ENCODE measurements around the gene SLC47A2. TPM values are rescaled to one million over a fixed set of nuclear protein-coding genes. Genes with fewer than 3 reads are reported as not detected.

Gene SLC47A2
- total and polyA plus RNA-seq, 2 experiments from 2014 or later: not detected

DNA sequence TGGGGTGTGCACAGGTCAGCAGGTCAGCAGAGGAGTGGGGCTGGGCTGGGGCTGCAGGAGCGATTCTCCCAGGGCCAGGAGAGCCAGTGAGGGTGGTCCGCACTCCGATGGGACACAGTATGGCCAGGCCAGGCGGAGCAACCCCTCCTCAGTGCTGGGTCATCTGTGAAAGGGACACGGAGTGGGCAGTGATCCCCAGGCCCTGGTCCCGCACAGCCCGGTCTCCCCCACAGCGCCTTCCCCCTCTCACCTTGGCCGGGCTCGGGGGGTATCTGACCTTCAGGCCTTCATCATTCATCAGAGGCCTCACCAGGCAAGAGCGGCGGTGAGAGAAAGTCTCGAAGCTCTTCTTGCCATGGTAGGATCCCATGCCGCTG lies 21.7 kb upstream of the SLC47A2 start:
- no peaks in the 10 kb centered on the region for H3K9me2 ChIP-seq (ENCODE audit: insufficient read depth)
- no peak overlapping the region for H3K4me3 ChIP-seq
- no peaks in the 10 kb centered on the region for H3F3A ChIP-seq (ENCODE audit: insufficient read depth)
- H3K4me1 ChIP-seq (ENCODE audit: insufficient read depth): no peaks in the 10 kb centered on the region
- peaks cover 4% of the 10 kb centered on the region; the same call in 1 of the 2 replicates for H3K27me3 ChIP-seq (replicated peaks; ENCODE audit: insufficient read depth)
- TF ChIP-seq EZH2phosphoT487 (IDR thresholded peaks at IDR 0.05; ENCODE audit: insufficient read depth, low read depth) (no peak), EZH2 (IDR thresholded peaks at IDR 0.05; ENCODE audit: insufficient read depth, poor library complexity, severe bottlenecking) (no peak)
- no peak for DNase-seq
- no peak overlapping the region for H3K27ac ChIP-seq
- no peaks in the 10 kb centered on the region for H3K36me3 ChIP-seq (ENCODE audit: low read depth)
- no peaks in the 10 kb centered on the region for H4K20me1 ChIP-seq (ENCODE audit: insufficient read depth)
- in situ Hi-C loops (cut with MboI): no loop called here
- H3K79me2 ChIP-seq (ENCODE audit: insufficient read depth): no peaks in the 10 kb centered on the region
- H2AFZ ChIP-seq: no peak overlapping the region
- no peak overlapping the region for H3K9ac ChIP-seq
- no peaks in the 10 kb centered on the region for H3K9me3 ChIP-seq (ENCODE audit: low read depth)
- WGBS, 2 experiments (ENCODE audit: low coverage in 1 of 2, low lambda C conversion rate in 2 of 2, missing lambda C conversion rate in 2 of 2): 88 to 92% methylated on average over 9 to 14 of the region's 14 CpGs
- no peak overlapping the region for H3K4me2 ChIP-seq (ENCODE audit: unreplicated experiment)

DNA sequence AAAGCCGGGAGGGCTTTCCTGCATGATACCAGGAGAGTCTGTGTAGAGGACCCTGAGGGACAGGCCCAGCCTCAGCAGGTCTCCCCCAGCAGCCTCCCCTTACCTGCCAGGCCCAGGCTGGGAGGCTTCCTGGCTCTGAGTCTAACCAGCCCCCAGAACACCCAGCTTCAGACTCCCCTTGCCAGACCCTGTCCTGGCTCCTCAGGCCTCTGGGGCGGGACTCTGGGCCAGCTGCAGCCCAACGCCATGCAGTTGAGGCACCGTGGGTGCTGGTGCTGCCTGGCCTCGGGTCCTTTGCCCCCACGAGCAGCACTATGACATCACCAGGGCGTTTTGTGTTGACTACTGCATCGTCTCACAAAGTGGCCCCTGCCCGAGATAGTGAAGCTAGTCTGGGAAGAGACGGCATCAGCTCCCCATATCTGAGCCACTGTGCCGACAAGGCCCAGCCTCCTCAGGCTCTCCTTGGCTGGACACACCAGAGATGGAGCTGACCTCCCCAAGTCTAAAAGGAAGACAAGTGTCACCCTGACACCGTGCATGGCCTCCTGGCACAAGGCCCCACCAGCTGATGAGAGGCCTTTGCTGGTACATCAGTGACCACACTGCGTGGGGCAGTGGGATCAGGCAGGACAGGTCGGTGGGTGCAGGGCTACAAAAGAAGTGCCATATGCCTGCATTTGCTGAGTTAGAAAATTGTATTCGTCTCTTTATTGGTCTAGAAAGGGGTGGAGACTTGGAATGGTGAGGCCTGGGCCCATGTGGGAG lies 21.1 kb upstream of the SLC47A2 start:
- no peaks in the 10 kb centered on the region for H3K4me1 ChIP-seq (ENCODE audit: insufficient read depth)
- no peaks in the 10 kb centered on the region for H4K20me1 ChIP-seq (ENCODE audit: insufficient read depth)
- in situ Hi-C loops (cut with MboI): no loop called here
- no peak overlapping the region for H3K27ac ChIP-seq
- no peaks in the 10 kb centered on the region for H3K9me3 ChIP-seq (ENCODE audit: low read depth)
- H3K79me2 ChIP-seq (ENCODE audit: insufficient read depth): no peaks in the 10 kb centered on the region
- no peaks in the 10 kb centered on the region for H3F3A ChIP-seq (ENCODE audit: insufficient read depth)
- H3K9me2 ChIP-seq (ENCODE audit: insufficient read depth): no peaks in the 10 kb centered on the region
- H3K36me3 ChIP-seq (ENCODE audit: low read depth): no peaks in the 10 kb centered on the region
- peaks cover 4% of the 10 kb centered on the region; the same call in 1 of the 2 replicates for H3K27me3 ChIP-seq (replicated peaks; ENCODE audit: insufficient read depth)
- no peak for TF ChIP-seq EZH2 (IDR thresholded peaks at IDR 0.05; ENCODE audit: insufficient read depth, poor library complexity, severe bottlenecking)
- no peak for DNase-seq
- H3K9ac ChIP-seq: no peak overlapping the region
- H2AFZ ChIP-seq: no peak overlapping the region
- 64 to 67% methylated on average over 15 of the region's 15 CpGs for WGBS, 2 experiments (ENCODE audit: low coverage in 1 of 2, low lambda C conversion rate in 2 of 2, missing lambda C conversion rate in 2 of 2)
- H3K4me2 ChIP-seq (ENCODE audit: unreplicated experiment): no peak overlapping the region
- H3K4me3 ChIP-seq: no peak overlapping the region

DNA sequence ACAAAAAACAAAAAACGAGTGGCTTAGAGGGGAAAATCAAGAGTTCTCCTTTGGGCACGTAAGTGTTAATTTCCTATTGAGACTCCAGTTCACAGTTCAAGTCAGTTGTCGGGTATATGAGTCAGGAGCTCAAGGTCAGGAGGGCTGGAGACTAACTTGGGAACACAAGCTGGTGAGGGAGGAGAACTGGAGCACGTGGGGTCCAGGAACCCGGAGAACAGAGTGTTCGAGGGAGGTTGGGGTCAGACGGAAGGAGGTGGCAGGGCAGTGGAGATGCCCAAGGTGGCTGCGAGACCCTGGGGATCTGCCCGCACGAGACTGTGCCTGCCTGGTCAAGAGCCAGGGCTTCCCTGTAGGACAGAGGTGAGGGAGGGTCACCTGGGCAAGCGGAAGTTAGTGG lies 19.7 kb upstream of the SLC47A2 start:
- Histone ChIP-seq H4K20me1 (ENCODE audit: insufficient read depth) (no peaks in the 10 kb centered on the region), H3K27ac (no peak overlapping the region), H3K9ac (no peak overlapping the region), H3K4me3 (no peak overlapping the region), H3K27me3 (replicated peaks; ENCODE audit: insufficient read depth) (peaks cover 4% of the 10 kb centered on the region), H3K9me2 (ENCODE audit: insufficient read depth) (no peaks in the 10 kb centered on the region), H2AFZ (no peak overlapping the region), H3K4me1 (ENCODE audit: insufficient read depth) (no peaks in the 10 kb centered on the region), H3K79me2 (ENCODE audit: insufficient read depth) (no peaks in the 10 kb centered on the region), H3K36me3 (ENCODE audit: low read depth) (no peaks in the 10 kb centered on the region), H3F3A (ENCODE audit: insufficient read depth) (no peaks in the 10 kb centered on the region), H3K4me2 (ENCODE audit: unreplicated experiment) (no peak overlapping the region), H3K9me3 (ENCODE audit: low read depth) (no peaks in the 10 kb centered on the region)
- WGBS, 2 experiments (ENCODE audit: low coverage in 1 of 2, low lambda C conversion rate in 2 of 2, missing lambda C conversion rate in 2 of 2): 49 to 56% methylated on average over 11 of the region's 11 CpGs
- in situ Hi-C loops (cut with MboI): no loop called here
- DNase-seq: no peak
- no peak for TF ChIP-seq EZH2 (IDR thresholded peaks at IDR 0.05; ENCODE audit: insufficient read depth, poor library complexity, severe bottlenecking)
- TF ChIP-seq EZH2phosphoT487 (IDR thresholded peaks at IDR 0.05; ENCODE audit: insufficient read depth, low read depth): no peak

- Histone ChIP-seq H2AFZ (no peak overlapping the region), H3K4me2 (ENCODE audit: unreplicated experiment) (no peak overlapping the region), H3K9me2 (ENCODE audit: insufficient read depth) (no peaks in the 10 kb centered on the region), H3K79me2 (ENCODE audit: insufficient read depth) (no peaks in the 10 kb centered on the region), H3K4me3 (no peak overlapping the region), H3K36me3 (ENCODE audit: low read depth) (no peaks in the 10 kb centered on the region), H3K27me3 (replicated peaks; ENCODE audit: insufficient read depth) (peaks cover 4% of the 10 kb centered on the region), H3F3A (ENCODE audit: insufficient read depth) (no peaks in the 10 kb centered on the region), H3K9me3 (ENCODE audit: low read depth) (no peaks in the 10 kb centered on the region), H3K9ac (no peak overlapping the region), H3K4me1 (ENCODE audit: insufficient read depth) (no peaks in the 10 kb centered on the region), H4K20me1 (ENCODE audit: insufficient read depth) (no peaks in the 10 kb centered on the region), H3K27ac (no peak overlapping the region)
- in situ Hi-C loops (cut with MboI): no loop called here
- DNase-seq: no peak
- 69 to 80% methylated on average over 11 of the region's 11 CpGs for WGBS, 2 experiments (ENCODE audit: low coverage in 1 of 2, low lambda C conversion rate in 2 of 2, missing lambda C conversion rate in 2 of 2)
- no peak for TF ChIP-seq EZH2phosphoT487 (IDR thresholded peaks at IDR 0.05; ENCODE audit: insufficient read depth, low read depth)
- TF ChIP-seq EZH2 (IDR thresholded peaks at IDR 0.05; ENCODE audit: insufficient read depth, poor library complexity, severe bottlenecking): no peak
Observed at GRCh38 chr17:19733953-19734526, 17.7 kb upstream of the SLC47A2 start.
